Ishikawa (cell line): ENCODE data around the gene TEX29.

Source experiments
- CEBPB ChIP-seq: IDR thresholded peaks from 2 replicates; pipeline ENCODE4 v1.6.1; 2012
- CREB1 ChIP-seq: IDR thresholded peaks from 2 replicates; pipeline ENCODE4 v1.6.1; 2012; ENCODE audit warnings: low read depth
- EGR1 ChIP-seq: IDR thresholded peaks from 2 replicates; pipeline ENCODE4 v1.6.1; 2012
- EP300 ChIP-seq: IDR thresholded peaks from 2 replicates; pipeline ENCODE4 v1.6.1; 2012; ENCODE audit warnings: borderline replicate concordance
- FOXM1 ChIP-seq: IDR thresholded peaks from 2 replicates; pipeline ENCODE4 v1.6.1; 2012; ENCODE audit warnings: low read depth, borderline replicate concordance
- MAX ChIP-seq: IDR thresholded peaks from 2 replicates; pipeline ENCODE4 v1.6.1; 2012
- NFIC ChIP-seq: IDR thresholded peaks from 2 replicates; pipeline ENCODE4 v1.6.1; 2012
- RAD21 ChIP-seq: IDR thresholded peaks from 2 replicates; pipeline ENCODE4 v1.6.1; 2012; ENCODE audit warnings: low read depth
- REST ChIP-seq: IDR thresholded peaks from 2 replicates; pipeline ENCODE4 v1.6.1; 2012; ENCODE audit warnings: low read depth, mild to moderate bottlenecking
- TAF1 ChIP-seq: IDR thresholded peaks from 2 replicates; pipeline ENCODE4 v1.6.1; 2012; ENCODE audit warnings: low read depth, mild to moderate bottlenecking
- TCF12 ChIP-seq: IDR thresholded peaks from 2 replicates; pipeline ENCODE4 v1.6.1; 2012; ENCODE audit warnings: low read depth
- TEAD4 ChIP-seq: IDR thresholded peaks from 2 replicates; pipeline ENCODE4 v1.6.1; 2012
- USF1 ChIP-seq: IDR thresholded peaks from 2 replicates; pipeline ENCODE4 v1.6.1; 2012
- YY1 ChIP-seq: IDR thresholded peaks from 2 replicates; pipeline ENCODE4 v1.6.1; 2012; ENCODE audit warnings: low read depth
- ZBTB7A ChIP-seq: IDR thresholded peaks from 2 replicates; pipeline ENCODE4 v1.6.1; 2012; ENCODE audit warnings: low read depth

The TEX29 gene

GRCh38 chr13:111388851-111389500, 68.5 kb downstream of the TEX29 start:
- TF ChIP-seq EGR1: no peak
- no peak for TF ChIP-seq USF1
- TF ChIP-seq TAF1: no peak
- no peak for TF ChIP-seq EP300
- TF ChIP-seq CEBPB: no peak
- no peak for TF ChIP-seq RAD21
- TF ChIP-seq ZBTB7A: no peak
- no peak for TF ChIP-seq TCF12
- TF ChIP-seq CREB1: no peak
- TF ChIP-seq YY1: no peak
- no peak for TF ChIP-seq NFIC
- TF ChIP-seq MAX: no peak
- no peak for TF ChIP-seq TEAD4
- TF ChIP-seq REST: no peak
- no peak for TF ChIP-seq FOXM1

- TF ChIP-seq FOXM1 (no peak), CEBPB (no peak), TEAD4 (no peak), TAF1 (no peak), TCF12 (no peak), ZBTB7A (no peak), MAX (no peak), REST (no peak), EP300 (no peak)
Measured at GRCh38 chr13:111389621-111390521, 69.4 kb downstream of the TEX29 start.

- no peak for TF ChIP-seq USF1
- no peak for TF ChIP-seq TCF12
- TF ChIP-seq TEAD4: no peak
- no peak for TF ChIP-seq YY1
- TF ChIP-seq MAX: no peak
- no peak for TF ChIP-seq REST
- no peak for TF ChIP-seq NFIC
- TF ChIP-seq TAF1: no peak
Measured at GRCh38 chr13:111390522-111391270, 70.3 kb downstream of the TEX29 start.

- no peak for TF ChIP-seq TEAD4
- no peak for TF ChIP-seq CEBPB
- TF ChIP-seq EP300: no peak
- no peak for TF ChIP-seq CREB1
- no peak for TF ChIP-seq NFIC
- TF ChIP-seq TCF12: no peak
Measured at GRCh38 chr13:111392486-111392885, 72.0 kb downstream of the TEX29 start.
